Measurements from ENCODE around the gene GSC. TPM values are rescaled to one million over a fixed set of nuclear protein-coding genes. Genes with fewer than 3 reads are reported as not detected.

GSC gene
- total RNA-seq, 1 donor from 2014 or later = not detected

GRCh38 chr14:94770815-94771157 is 873 bp upstream of the GSC start:
- no peak for TF ChIP-seq CTCF (IDR thresholded peaks at IDR 0.05)
- Histone ChIP-seq H3K9me3 (no peaks in the 10 kb centered on the region), H3K27me3 (peaks cover 99% of the 10 kb centered on the region), H3K4me3 (no peak overlapping the region), H3K4me1 (peaks cover 21% of the 10 kb centered on the region), H3K27ac (no peak overlapping the region), H3K36me3 (no peaks in the 10 kb centered on the region)
- intact Hi-C loops (cut with DNase I) = no loop called here
- ATAC-seq (no peak), DNase-seq (no peak)

GRCh38 chr14:94770251-94770749 is 387 bp upstream of the GSC start:
- TF ChIP-seq CTCF (IDR thresholded peaks at IDR 0.05) = no peak
- DNase-seq (no peak), ATAC-seq (no peak)
- intact Hi-C loops (cut with DNase I) = no loop called here
- Histone ChIP-seq H3K4me3 (peak overlapping the region; percentile 53), H3K27ac (no peak overlapping the region), H3K27me3 (peaks cover 99% of the 10 kb centered on the region), H3K36me3 (no peaks in the 10 kb centered on the region), H3K9me3 (no peaks in the 10 kb centered on the region), H3K4me1 (peaks cover 21% of the 10 kb centered on the region)

GRCh38 chr14:94768521-94769390 is 1.2 kb downstream of the GSC start:
- no peak for TF ChIP-seq CTCF (IDR thresholded peaks at IDR 0.05)
- peaks cover 21% of the 10 kb centered on the region for H3K4me1 ChIP-seq
- ATAC-seq (no peak), DNase-seq (no peak)
- no peak overlapping the region for H3K27ac ChIP-seq
- intact Hi-C loops (cut with DNase I) = no loop called here
- peaks cover 100% of the 10 kb centered on the region for H3K27me3 ChIP-seq
- H3K9me3 ChIP-seq = no peaks in the 10 kb centered on the region
- H3K4me3 ChIP-seq = peak overlapping the region; percentile 53
- no peaks in the 10 kb centered on the region for H3K36me3 ChIP-seq

GRCh38 chr14:94768141-94768520 is 1.8 kb downstream of the GSC start:
- DNase-seq (no peak), ATAC-seq (no peak)
- Histone ChIP-seq H3K27me3 (peaks cover 100% of the 10 kb centered on the region), H3K4me3 (peak overlapping the region; percentile 53), H3K4me1 (peaks cover 21% of the 10 kb centered on the region), H3K36me3 (no peaks in the 10 kb centered on the region), H3K9me3 (no peaks in the 10 kb centered on the region), H3K27ac (no peak overlapping the region)
- intact Hi-C loops (cut with DNase I) = no loop called here
- TF ChIP-seq CTCF (IDR thresholded peaks at IDR 0.05) = no peak

- peaks cover 95% of the 10 kb centered on the region for H3K27me3 ChIP-seq
- no peak overlapping the region for H3K4me3 ChIP-seq
- DNase-seq (no peak), ATAC-seq (no peak)
- TF ChIP-seq CTCF (IDR thresholded peaks at IDR 0.05) = no peak
- H3K4me1 ChIP-seq = peaks cover 21% of the 10 kb centered on the region
- H3K9me3 ChIP-seq = no peaks in the 10 kb centered on the region
- intact Hi-C loops (cut with DNase I) = no loop called here
- no peak overlapping the region for H3K27ac ChIP-seq
- no peaks in the 10 kb centered on the region for H3K36me3 ChIP-seq
Observed at GRCh38 chr14:94767321-94767878, 2.5 kb downstream of the GSC start.
